ENCODE measurements around the gene CCDC122. TPM values are rescaled to one million over a fixed set of nuclear protein-coding genes. Genes with fewer than 3 reads are reported as not detected.

CCDC122 gene
- total and polyA plus RNA-seq, 4 donors: 1.9 to 7.7 (median 6.6) TPM

DNA sequence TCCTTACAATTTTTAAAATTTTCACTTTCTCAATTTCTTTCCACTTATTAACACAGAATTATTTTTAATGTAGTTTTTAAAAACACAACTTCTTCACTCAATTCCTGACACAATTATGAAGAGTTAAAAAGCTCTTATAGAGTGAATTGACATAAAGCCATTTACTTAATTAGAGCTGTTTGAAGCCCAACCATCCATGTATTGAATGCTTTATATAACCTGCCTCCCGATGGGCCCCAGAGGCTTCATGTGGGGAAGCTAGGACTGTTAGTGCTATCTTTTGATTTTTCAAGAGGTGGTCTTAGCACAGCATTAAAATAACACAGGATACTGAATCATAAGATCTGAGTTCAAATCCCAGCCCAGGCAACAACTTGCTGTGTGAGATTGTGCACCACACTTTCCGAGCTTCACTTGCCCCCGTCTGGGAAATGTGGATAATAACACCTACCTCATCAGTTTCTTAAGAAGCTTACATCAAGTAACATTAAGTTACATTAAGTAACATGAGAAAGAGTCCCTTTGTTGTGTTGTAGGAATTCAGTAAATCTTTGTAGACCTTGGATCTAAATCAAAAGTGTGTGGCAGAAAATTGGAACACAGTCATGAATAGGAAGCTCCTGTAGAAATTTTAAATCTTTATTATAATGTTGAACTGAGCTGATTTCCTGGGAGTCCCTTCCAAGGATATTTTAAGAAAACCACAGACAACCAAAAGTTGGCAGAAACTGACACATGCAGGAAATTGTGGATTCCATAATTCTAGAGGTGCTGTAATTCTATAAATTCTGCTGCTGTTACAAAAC is 87.3 kb downstream of the CCDC122 start:
- DNase-seq: no peak
- TF ChIP-seq, protein P1, sequence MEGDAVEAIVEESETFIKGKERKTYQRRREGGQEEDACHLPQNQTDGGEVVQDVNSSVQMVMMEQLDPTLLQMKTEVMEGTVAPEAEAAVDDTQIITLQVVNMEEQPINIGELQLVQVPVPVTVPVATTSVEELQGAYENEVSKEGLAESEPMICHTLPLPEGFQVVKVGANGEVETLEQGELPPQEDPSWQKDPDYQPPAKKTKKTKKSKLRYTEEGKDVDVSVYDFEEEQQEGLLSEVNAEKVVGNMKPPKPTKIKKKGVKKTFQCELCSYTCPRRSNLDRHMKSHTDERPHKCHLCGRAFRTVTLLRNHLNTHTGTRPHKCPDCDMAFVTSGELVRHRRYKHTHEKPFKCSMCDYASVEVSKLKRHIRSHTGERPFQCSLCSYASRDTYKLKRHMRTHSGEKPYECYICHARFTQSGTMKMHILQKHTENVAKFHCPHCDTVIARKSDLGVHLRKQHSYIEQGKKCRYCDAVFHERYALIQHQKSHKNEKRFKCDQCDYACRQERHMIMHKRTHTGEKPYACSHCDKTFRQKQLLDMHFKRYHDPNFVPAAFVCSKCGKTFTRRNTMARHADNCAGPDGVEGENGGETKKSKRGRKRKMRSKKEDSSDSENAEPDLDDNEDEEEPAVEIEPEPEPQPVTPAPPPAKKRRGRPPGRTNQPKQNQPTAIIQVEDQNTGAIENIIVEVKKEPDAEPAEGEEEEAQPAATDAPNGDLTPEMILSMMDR (IDR thresholded peaks at IDR 0.05; ENCODE audit: control extremely low read depth, extremely low read depth): no peak
- no peaks in the 10 kb centered on the region for H3K36me3 ChIP-seq (ENCODE audit: control insufficient read depth in 4 of 4, insufficient read depth in 4 of 4, low read length in 4 of 4)
- H3K27me3 ChIP-seq (ENCODE audit: control insufficient read depth in 3 of 3, insufficient read depth in 3 of 3, low read length in 2 of 3): no peaks in the 10 kb centered on the region
- H3K27ac ChIP-seq (ENCODE audit: low read depth in 1 of 2, low read length in 1 of 2): no peak overlapping the region
- H3K9ac ChIP-seq (ENCODE audit: insufficient read depth in 1 of 2, low read length in 2 of 2): no peak overlapping the region
- 78 to 83% methylated on average over 3 of the region's 3 CpGs for WGBS, 2 donors
- no peak overlapping the region for H3K4me3 ChIP-seq
- ATAC-seq (ENCODE audit: insufficient read depth, low FRiP score): no peak
- peaks cover 0 to 6% (median 1%) of the 10 kb centered on the region in 5 donors for H3K4me1 ChIP-seq (ENCODE audit: control insufficient read depth in 5 of 5, insufficient read depth in 5 of 5, low read length in 5 of 5)
- H3K9me3 ChIP-seq (ENCODE audit: control insufficient read depth in 4 of 4, insufficient read depth in 3 of 4, low read length in 3 of 4): no peaks in the 10 kb centered on the region

DNA sequence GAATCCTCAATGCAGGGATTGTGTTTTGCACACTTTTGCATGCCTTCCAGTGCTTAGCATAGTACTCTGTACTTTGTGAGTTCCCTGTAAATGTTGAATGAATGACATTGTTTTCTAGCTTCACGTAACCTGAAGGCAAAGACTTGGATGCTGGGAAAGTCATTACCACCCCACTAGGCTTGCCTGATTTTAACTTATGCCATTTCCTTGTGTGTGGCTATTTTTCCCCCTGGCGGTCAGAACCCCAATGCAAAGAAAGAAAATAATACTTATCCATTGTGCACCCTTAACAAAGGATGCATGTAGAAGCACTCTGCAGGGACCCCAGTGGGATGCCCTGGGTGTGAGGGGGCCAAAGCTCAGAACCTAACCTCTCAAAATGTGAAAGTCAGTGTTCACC is 91.5 kb downstream of the CCDC122 start:
- ATAC-seq (ENCODE audit: insufficient read depth, low FRiP score) (no peak), DNase-seq (peak; percentile 64 to 85 (median 77))
- TF ChIP-seq, protein P1 (IDR thresholded peaks at IDR 0.05; ENCODE audit: control extremely low read depth, extremely low read depth): no peak
- Histone ChIP-seq H3K4me1 (ENCODE audit: control insufficient read depth in 5 of 5, insufficient read depth in 5 of 5, low read length in 5 of 5) (peaks cover 0 to 17% (median 6%) of the 10 kb centered on the region in 5 donors), H3K9me3 (ENCODE audit: control insufficient read depth in 4 of 4, insufficient read depth in 3 of 4, low read length in 3 of 4) (no peaks in the 10 kb centered on the region), H3K27ac (ENCODE audit: low read depth in 1 of 2, low read length in 1 of 2) (no peak overlapping the region), H3K9ac (ENCODE audit: insufficient read depth in 1 of 2, low read length in 2 of 2) (no peak overlapping the region), H3K27me3 (ENCODE audit: control insufficient read depth in 3 of 3, insufficient read depth in 3 of 3, low read length in 2 of 3) (no peaks in the 10 kb centered on the region), H3K36me3 (ENCODE audit: control insufficient read depth in 4 of 4, insufficient read depth in 4 of 4, low read length in 4 of 4) (no peaks in the 10 kb centered on the region), H3K4me3 (no peak overlapping the region)
- WGBS, 2 donors: 55 to 65% methylated on average over 2 of the region's 2 CpGs

DNA sequence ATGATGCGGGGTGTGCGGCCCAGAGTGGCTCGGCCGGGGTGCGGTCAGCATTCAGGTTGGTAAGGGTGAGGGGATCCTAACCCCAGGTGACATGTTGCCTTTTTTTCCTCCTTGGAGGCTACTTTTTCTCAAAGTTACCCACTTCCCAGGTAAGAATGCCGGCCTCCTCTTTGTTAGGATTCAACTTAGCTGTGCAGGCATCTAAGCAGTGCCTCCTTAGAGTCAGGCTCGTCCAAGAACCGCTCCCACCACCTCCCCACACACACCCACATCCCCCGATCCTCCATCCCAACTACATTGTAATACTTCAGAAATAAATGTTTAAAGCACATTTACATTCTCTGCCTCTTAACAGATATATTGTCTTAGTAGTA is 92.0 kb downstream of the CCDC122 start:
- no peaks in the 10 kb centered on the region for H3K36me3 ChIP-seq (ENCODE audit: control insufficient read depth in 4 of 4, insufficient read depth in 4 of 4, low read length in 4 of 4)
- no peaks in the 10 kb centered on the region for H3K9me3 ChIP-seq (ENCODE audit: control insufficient read depth in 4 of 4, insufficient read depth in 3 of 4, low read length in 3 of 4)
- peak overlapping the region; percentile 52 for H3K4me3 ChIP-seq
- peaks cover 0 to 17% (median 6%) of the 10 kb centered on the region in 5 donors for H3K4me1 ChIP-seq (ENCODE audit: control insufficient read depth in 5 of 5, insufficient read depth in 5 of 5, low read length in 5 of 5)
- peak overlapping the region in 1 of 2 donors; percentile 82 for H3K27ac ChIP-seq (ENCODE audit: low read depth in 1 of 2, low read length in 1 of 2)
- WGBS, 2 donors: 14 to 18% methylated on average over 9 of the region's 9 CpGs
- TF ChIP-seq, protein P1 (IDR thresholded peaks at IDR 0.05; ENCODE audit: control extremely low read depth, extremely low read depth): no peak
- no peaks in the 10 kb centered on the region for H3K27me3 ChIP-seq (ENCODE audit: control insufficient read depth in 3 of 3, insufficient read depth in 3 of 3, low read length in 2 of 3)
- ATAC-seq (ENCODE audit: insufficient read depth, low FRiP score): no peak
- H3K9ac ChIP-seq (ENCODE audit: insufficient read depth in 1 of 2, low read length in 2 of 2): no peak overlapping the region
- DNase-seq: no peak

Measured in lung (tissue), 12 donors.